GM12878 (cell line): ENCODE results near the gene EDARADD. TPM values are rescaled to one million over a fixed set of nuclear protein-coding genes. Genes with fewer than 3 reads are reported as not detected.

Source experiments
- ATAC-seq: fragments of 200-7000 bp; cut with Tn5 transposase; 3 replicates; pipeline ENCODE4 v1.9.1; 2020; ENCODE audit warnings: mild to moderate bottlenecking, moderate library complexity
- BruUV-seq: library from RNA; stranded (reverse); fragments of 400-500 nt; replicated peaks from 2 replicates; lab custom pipeline; 2021; lab: Mats Ljungman, UMichigan
- CTCF ChIA-PET: fragments of 300-600 bp; sonication (Branson Sonifier 250); formaldehyde crosslinking; extraction: SDS; loops from one replicate; lab custom pipeline; 2021; ENCODE audit warnings: inconsistent platforms; lab: Yijun Ruan, JAX
- POLR2A ChIA-PET: fragments of 350-600 bp; formaldehyde crosslinking; extraction: SDS; loops from one replicate; lab custom pipeline; 2021; ENCODE audit warnings: inconsistent platforms; lab: Charles Lee
- RAD21 ChIA-PET: fragments of 300-600 bp; sonication (Branson Sonifier 250); formaldehyde crosslinking; loops from one replicate; lab custom pipeline; 2023; ENCODE audit warnings: antibody characterized with exemption; ENCODE audit not compliant: unreplicated experiment; lab: Charles Lee
- SMC1A ChIA-PET: fragments of 300-600 bp; sonication (Branson Sonifier 250); formaldehyde crosslinking; loops from one replicate; lab custom pipeline; 2023; ENCODE audit not compliant: unreplicated experiment, uncharacterized antibody; lab: Charles Lee
- DNase-seq: peaks from one replicate; pipeline ENCODE4 v3.0.0-alpha.2; 2011; ENCODE audit warnings: low read depth, low spot score
- FAIRE-seq: peaks from 3 replicates; lab custom pipeline; 2011; peaks lifted over from hg19 to GRCh38; lab: Jason Lieb, UNC
- H2AFZ ChIP-seq: 2 replicates; pipeline ENCODE4 v1.6.0; 2011; ENCODE audit warnings: low read depth, low read length, control low read depth; ENCODE audit not compliant: control insufficient read depth
- H3K27ac ChIP-seq: 2 replicates; pipeline ENCODE4 v1.5.1; 2011; ENCODE audit warnings: control low read depth; ENCODE audit not compliant: control insufficient read depth, insufficient read depth
- H3K27me3 ChIP-seq, 2 experiments: replicated peaks in 1 of 2; 2 replicates each; pipeline versions ENCODE4 v1.6.0 to v1.6.1; 2011; ENCODE audit warnings: low read length in 1 of 2; ENCODE audit not compliant: control insufficient read depth in 2 of 2, insufficient read depth in 2 of 2
- H3K36me3 ChIP-seq, 2 experiments: 2 replicates each; pipeline ENCODE4 v1.5.1; 2011; ENCODE audit warnings: low read length in 1 of 2; ENCODE audit not compliant: control insufficient read depth in 2 of 2, insufficient read depth in 2 of 2
- H3K4me1 ChIP-seq: 2 replicates; pipeline ENCODE4 v1.6.1; 2011; ENCODE audit warnings: mild to moderate bottlenecking, low read length, moderate library complexity, mixed read lengths; ENCODE audit not compliant: control insufficient read depth, insufficient read depth
- H3K4me2 ChIP-seq: 2 replicates; pipeline ENCODE4 v1.6.0; 2011; ENCODE audit warnings: control low read depth; ENCODE audit not compliant: control insufficient read depth, insufficient read depth
- H3K4me3 ChIP-seq: fragments of 200-600 bp; sonication (generic); 2 replicates; pipeline ENCODE4 v1.5.1; 2016
- H3K79me2 ChIP-seq: 2 replicates; pipeline ENCODE4 v1.6.0; 2011; ENCODE audit warnings: low read length; ENCODE audit not compliant: control insufficient read depth, insufficient read depth
- H3K9ac ChIP-seq: 2 replicates; pipeline ENCODE4 v1.8.0; 2011; ENCODE audit warnings: low read length, control low read depth, mixed read lengths; ENCODE audit not compliant: control insufficient read depth, insufficient read depth
- H3K9me3 ChIP-seq: replicated peaks from 3 replicates; pipeline ENCODE4 v1.5.1; 2011; ENCODE audit warnings: mild to moderate bottlenecking, low read length; ENCODE audit not compliant: control insufficient read depth, insufficient read depth
- H4K20me1 ChIP-seq: 2 replicates; pipeline ENCODE4 v1.6.0; 2011; ENCODE audit not compliant: control insufficient read depth, insufficient read depth
- BCLAF1 ChIP-seq: fragments of 450-650 bp; IDR thresholded peaks from 2 replicates; pipeline ENCODE4 v1.6.1; 2017; ENCODE audit warnings: antibody characterized with exemption, mild to moderate bottlenecking, moderate library complexity
- EZH2 ChIP-seq: IDR thresholded peaks from 2 replicates; pipeline ENCODE4 v1.6.1; 2012; ENCODE audit warnings: low read depth, mild to moderate bottlenecking, control low read depth, inconsistent platforms, low read length, borderline replicate concordance; ENCODE audit not compliant: control insufficient read depth
- MYC ChIP-seq: IDR thresholded peaks from 2 replicates; pipeline ENCODE4 v1.6.1; 2011; ENCODE audit warnings: mild to moderate bottlenecking, low read length, moderate library complexity, inconsistent platforms; ENCODE audit not compliant: insufficient read depth, insufficient replicate concordance, insufficient read length, severe bottlenecking
- RCOR1 ChIP-seq: conservative IDR thresholded peaks from 2 replicates; pipeline ENCODE4 v1.6.1; 2012; ENCODE audit warnings: low read depth, low read length, improper control_type of control experiment
- SKIL ChIP-seq: fragments of 450-650 bp; IDR thresholded peaks from 2 replicates; pipeline ENCODE4 v1.6.1; 2017; ENCODE audit warnings: mild to moderate bottlenecking, low read depth, inconsistent platforms; ENCODE audit not compliant: poor library complexity, severe bottlenecking
- SUZ12 ChIP-seq: fragments of 200-600 bp; sonication (generic); IDR thresholded peaks from one replicate; pipeline ENCODE4 v1.6.1; 2018; ENCODE audit warnings: antibody characterized with exemption, mild to moderate bottlenecking; ENCODE audit not compliant: unreplicated experiment
- ZNF207 ChIP-seq: fragments of 450-650 bp; IDR thresholded peaks from 2 replicates; pipeline ENCODE4 v1.6.1; 2014; ENCODE audit warnings: antibody characterized with exemption, mild to moderate bottlenecking, borderline replicate concordance
- ZNF217 ChIP-seq: fragments of 450-650 bp; IDR thresholded peaks from 2 replicates; pipeline ENCODE4 v1.6.1; 2017; ENCODE audit warnings: antibody characterized with exemption, mild to moderate bottlenecking
- WGBS: methylation state at CpG from one replicate; pipeline ENCODE4 v1.1.6; 2016; ENCODE audit warnings: low lambda C conversion rate; ENCODE audit not compliant: insufficient replicate concordance, insufficient coverage; ENCODE audit errors: missing lambda C conversion rate; 5-methylcytosine and 5-hydroxymethylcytosine counted together
- in situ Hi-C: fragments of 300-500 bp; cut with MboI; formaldehyde crosslinking; loops from 9 replicates; pipeline ENCODE4 v1.14.3; 2018; ENCODE audit warnings: mixed read lengths
- intact Hi-C: fragments of 100-400 bp; cut with micrococcal nuclease; formaldehyde crosslinking; loops from one replicate; pipeline ENCODE4 v1.14.2; 2022; ENCODE audit not compliant: unreplicated experiment
- polyA plus RNA-seq, 11 experiments: library from polyadenylated mRNA; depleted of rRNA in 4 of 11; unstranded in 6 of 11; stranded (reverse) in 5 of 11; fragments of >200 nt; fragmentation: Nextera tagmentation in 4 of 11; fragmentation: Illumina TruSeq in 1 of 11; extraction: Ambion mirVana in 4 of 11; extraction: Trizol in 1 of 11; gene quantifications; 1 replicate in 1 of 11; 2 replicates in 10 of 11; pipeline versions ENCODE4 v1.2.1 to v1.2.3, GENCODE V29; 2011 to 2016; ENCODE audit warnings: inconsistent platforms in 2 of 11, missing spikeins in 2 of 11, low read depth in 1 of 11
- total RNA-seq, 4 experiments: library from RNA; depleted of rRNA in 3 of 4; stranded (reverse); fragments of >200 nt in 3 of 4; fragmentation: Illumina TruSeq in 1 of 4; extraction: Trizol in 1 of 4; gene quantifications; 2 replicates each; pipeline versions ENCODE4 v1.2.1 to v1.2.3, GENCODE V29; 2013 to 2021
- TF ChIP-seq, protein P1 (sequence below): fragments of 450-650 bp; IDR thresholded peaks from 2 replicates; pipeline ENCODE4 v1.6.1; 2017; ENCODE audit warnings: mild to moderate bottlenecking
- TF ChIP-seq, protein P2 (sequence below): fragments of 450-650 bp; IDR thresholded peaks from 2 replicates; pipeline ENCODE4 v1.6.1; 2018; ENCODE audit warnings: borderline replicate concordance, mild to moderate bottlenecking; ENCODE audit not compliant: partially characterized antibody

The EDARADD gene
- total and polyA plus RNA-seq, 10 of the 15 experiments (the other 5 are each of a cell fraction or from before 2014, with no cell fraction given): 0.58 to 6.1 (median 4.7) TPM

DNA sequence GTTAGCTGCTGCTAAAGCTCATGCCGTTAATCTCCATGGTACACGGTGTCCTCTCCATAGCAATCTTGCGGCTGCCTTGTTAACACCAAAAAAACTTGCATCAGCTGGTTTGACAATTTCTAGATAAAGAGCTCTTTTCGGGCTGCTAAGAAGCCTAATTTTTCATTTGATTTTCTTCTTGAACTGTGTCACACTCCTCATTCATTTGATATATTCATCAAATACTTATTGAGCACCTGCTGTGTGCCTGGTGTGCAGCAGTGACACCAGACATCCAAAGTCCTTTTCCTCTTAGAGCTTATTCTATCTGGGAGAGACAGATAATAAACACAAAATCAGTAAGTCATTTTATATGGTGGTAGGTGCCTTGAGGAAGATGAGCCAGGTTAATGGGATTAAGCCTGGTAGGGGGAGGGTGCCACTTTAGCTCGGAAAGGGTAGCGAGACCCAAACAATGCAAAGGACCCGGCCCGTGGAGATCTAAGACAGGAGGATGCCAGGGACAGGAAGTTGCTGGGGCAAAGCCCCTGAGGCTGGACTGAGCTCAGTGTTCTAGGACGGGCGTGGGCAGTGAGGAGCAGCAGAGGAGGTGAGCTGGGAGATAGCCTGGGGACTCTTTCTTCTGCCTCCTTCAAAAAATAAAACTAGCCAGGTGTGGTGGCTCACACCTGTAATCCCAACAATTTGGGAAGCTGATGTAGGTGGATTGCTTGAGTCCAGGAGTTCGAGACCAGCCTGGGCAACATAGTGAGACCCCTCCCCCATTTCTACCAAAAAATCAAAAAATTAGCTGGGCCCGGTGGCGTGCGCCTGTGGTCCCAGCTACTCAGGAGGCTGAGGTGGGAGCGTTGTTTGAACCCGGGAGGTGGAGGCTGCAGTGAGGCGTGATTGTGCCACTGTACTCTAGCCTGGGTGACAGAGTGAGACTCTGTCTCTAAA, 79.0 kb downstream of the EDARADD start (continued):
- TF ChIP-seq BCLAF1: no peak
- no peak for TF ChIP-seq RCOR1
- no peak for TF ChIP-seq MYC

DNA sequence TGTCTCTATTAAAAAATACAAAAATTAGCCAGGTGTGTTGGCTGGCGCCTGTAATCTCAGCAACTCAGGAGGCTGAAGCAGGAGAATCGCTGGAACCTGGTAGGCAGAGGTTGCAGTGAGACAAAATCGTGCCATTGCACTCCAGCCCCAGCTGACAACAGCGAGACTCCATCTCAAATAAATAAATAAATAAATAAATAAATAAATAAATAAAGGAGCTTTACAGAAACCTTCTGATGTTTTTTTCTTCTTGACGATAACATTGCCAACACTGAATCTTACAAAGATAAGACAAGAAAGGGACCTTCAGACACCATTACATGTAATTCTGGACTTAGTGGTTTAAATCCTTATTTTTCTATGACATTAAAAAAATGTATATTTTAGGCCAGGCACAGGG, 81.9 kb downstream of the EDARADD start:
- in situ Hi-C loops: no loop called here
- TF ChIP-seq SUZ12: no peak
- no peak for TF ChIP-seq ZNF207
- TF ChIP-seq, protein P1, sequence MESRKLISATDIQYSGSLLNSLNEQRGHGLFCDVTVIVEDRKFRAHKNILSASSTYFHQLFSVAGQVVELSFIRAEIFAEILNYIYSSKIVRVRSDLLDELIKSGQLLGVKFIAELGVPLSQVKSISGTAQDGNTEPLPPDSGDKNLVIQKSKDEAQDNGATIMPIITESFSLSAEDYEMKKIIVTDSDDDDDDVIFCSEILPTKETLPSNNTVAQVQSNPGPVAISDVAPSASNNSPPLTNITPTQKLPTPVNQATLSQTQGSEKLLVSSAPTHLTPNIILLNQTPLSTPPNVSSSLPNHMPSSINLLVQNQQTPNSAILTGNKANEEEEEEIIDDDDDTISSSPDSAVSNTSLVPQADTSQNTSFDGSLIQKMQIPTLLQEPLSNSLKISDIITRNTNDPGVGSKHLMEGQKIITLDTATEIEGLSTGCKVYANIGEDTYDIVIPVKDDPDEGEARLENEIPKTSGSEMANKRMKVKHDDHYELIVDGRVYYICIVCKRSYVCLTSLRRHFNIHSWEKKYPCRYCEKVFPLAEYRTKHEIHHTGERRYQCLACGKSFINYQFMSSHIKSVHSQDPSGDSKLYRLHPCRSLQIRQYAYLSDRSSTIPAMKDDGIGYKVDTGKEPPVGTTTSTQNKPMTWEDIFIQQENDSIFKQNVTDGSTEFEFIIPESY: no peak
- TF ChIP-seq ZNF217: no peak
- TF ChIP-seq, protein P2, sequence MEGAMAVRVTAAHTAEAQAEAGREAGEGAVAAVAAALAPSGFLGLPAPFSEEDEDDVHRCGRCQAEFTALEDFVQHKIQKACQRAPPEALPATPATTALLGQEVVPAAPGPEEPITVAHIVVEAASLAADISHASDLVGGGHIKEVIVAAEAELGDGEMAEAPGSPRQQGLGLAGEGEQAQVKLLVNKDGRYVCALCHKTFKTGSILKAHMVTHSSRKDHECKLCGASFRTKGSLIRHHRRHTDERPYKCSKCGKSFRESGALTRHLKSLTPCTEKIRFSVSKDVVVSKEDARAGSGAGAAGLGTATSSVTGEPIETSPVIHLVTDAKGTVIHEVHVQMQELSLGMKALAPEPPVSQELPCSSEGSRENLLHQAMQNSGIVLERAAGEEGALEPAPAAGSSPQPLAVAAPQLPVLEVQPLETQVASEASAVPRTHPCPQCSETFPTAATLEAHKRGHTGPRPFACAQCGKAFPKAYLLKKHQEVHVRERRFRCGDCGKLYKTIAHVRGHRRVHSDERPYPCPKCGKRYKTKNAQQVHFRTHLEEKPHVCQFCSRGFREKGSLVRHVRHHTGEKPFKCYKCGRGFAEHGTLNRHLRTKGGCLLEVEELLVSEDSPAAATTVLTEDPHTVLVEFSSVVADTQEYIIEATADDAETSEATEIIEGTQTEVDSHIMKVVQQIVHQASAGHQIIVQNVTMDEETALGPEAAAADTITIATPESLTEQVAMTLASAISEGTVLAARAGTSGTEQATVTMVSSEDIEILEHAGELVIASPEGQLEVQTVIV: no peak
- TF ChIP-seq EZH2: no peak
- TF ChIP-seq SKIL: no peak

More for the DNA sequence above, 81.9 kb downstream of the EDARADD start:
- POLR2A ChIA-PET: no interaction called here
- Histone ChIP-seq H3K4me2 (no peak overlapping the region), H3K9me3 (no peaks in the 10 kb centered on the region), H3K4me1 (no peaks in the 10 kb centered on the region), H3K9ac (no peak overlapping the region), H4K20me1 (no peaks in the 10 kb centered on the region), H3K36me3 (no peaks in the 10 kb centered on the region), H3K79me2 (no peaks in the 10 kb centered on the region), H3K27me3 (no peaks in the 10 kb centered on the region), H2AFZ (no peak overlapping the region), H3K27ac (no peak overlapping the region), H3K4me3 (no peak overlapping the region)
- BruUV-seq: no TSS peak
- ATAC-seq: no peak
- CTCF ChIA-PET: interaction anchor here (1.2 kb wide), 1 partner anchor 372 kb away, joined by 3 read pairs; no protein-coding TSS in a partner anchor
- intact Hi-C loops: no loop called here
- FAIRE-seq: no peak
- RAD21 ChIA-PET: no interaction called here
- SMC1A ChIA-PET: interaction anchor here (4.2 kb wide), 1 partner anchor 10 kb away, joined by 15 read pairs; no protein-coding TSS in a partner anchor
- no peak for DNase-seq
- WGBS: 72% methylated on average over 5 of the region's 5 CpGs
